ENCODE data around the gene CALM1.

CALM1 gene

GRCh38 chr14:90383126-90383730, 13.6 kb upstream of the CALM1 start (continued):
- TF ChIP-seq CTCF (tag by site-specific recombination; IDR thresholded peaks at IDR 0.05) = peak; percentile 99
- no peak for TF ChIP-seq ZNF776 (tag by site-specific recombination; IDR thresholded peaks at IDR 0.05; ENCODE audit: borderline replicate concordance)
- TF ChIP-seq ZBTB26 (tag by site-specific recombination; optimal IDR thresholded peaks at IDR 0.05) = peak; percentile 98
- TF ChIP-seq ZNF561 (tag by site-specific recombination; IDR thresholded peaks at IDR 0.05; ENCODE audit: borderline replicate concordance) = peak; percentile 98
- peak; percentile 82 for TF ChIP-seq ZNF394 (tag by site-specific recombination; IDR thresholded peaks at IDR 0.05; ENCODE audit: borderline replicate concordance)
- 0 out of 2 replicates have a peak, but pooled peaks have one; percentile 41 for TF ChIP-seq ZNF513 (tag by site-specific recombination; IDR thresholded peaks at IDR 0.05)
- no peak for TF ChIP-seq ZNF529 (tag by site-specific recombination; IDR thresholded peaks at IDR 0.05; ENCODE audit: insufficient replicate concordance)
- TF ChIP-seq ZNF433 (tag by site-specific recombination; IDR thresholded peaks at IDR 0.05; ENCODE audit: low read depth) = no peak
- peak; percentile 99 for TF ChIP-seq SP2 (tag by site-specific recombination; IDR thresholded peaks at IDR 0.05)
- no peak for TF ChIP-seq MEIS1 (CRISPR knock-in tag; IDR thresholded peaks at IDR 0.05; ENCODE audit: borderline replicate concordance)
- TF ChIP-seq AEBP2 (tag by site-specific recombination; IDR thresholded peaks at IDR 0.05; ENCODE audit: borderline replicate concordance) = peak; percentile 48; the same call in 1 of the 2 replicates
- TF ChIP-seq ZNF148 (tag by site-specific recombination; IDR thresholded peaks at IDR 0.05; ENCODE audit: borderline replicate concordance) = peak; percentile 68; the same call in 1 of the 2 replicates
- no peak for TF ChIP-seq SALL2 (tag by site-specific recombination; IDR thresholded peaks at IDR 0.05; ENCODE audit: borderline replicate concordance)
- TF ChIP-seq ZBTB48 (tag by site-specific recombination; IDR thresholded peaks at IDR 0.05) = peak; percentile 52
- no peak for TF ChIP-seq ZNF830 (tag by site-specific recombination; IDR thresholded peaks at IDR 0.05; ENCODE audit: low read depth)
- peak; percentile 100 for TF ChIP-seq KLF17 (tag by site-specific recombination; IDR thresholded peaks at IDR 0.05)
- TF ChIP-seq ZNF560 (tag by site-specific recombination; IDR thresholded peaks at IDR 0.05; ENCODE audit: borderline replicate concordance) = no peak
- TF ChIP-seq TRIM28 (IDR thresholded peaks at IDR 0.05; ENCODE audit: borderline replicate concordance, low read length) = peak; percentile 81
- TF ChIP-seq ZNF747 (tag by site-specific recombination; IDR thresholded peaks at IDR 0.05) = no peak

Data from HEK293 (cell line).